ENCODE data around the gene DSCAM. TPM values are rescaled to one million over a fixed set of nuclear protein-coding genes. Genes with fewer than 3 reads are reported as not detected.

DSCAM gene
- total RNA-seq, 1 experiment from 2014 or later: 0.13 TPM

GRCh38 chr21:40056031-40056430, 790.9 kb downstream of the DSCAM start (continued):
- TF ChIP-seq PREB (CRISPR knock-in tag; IDR thresholded peaks at IDR 0.05; ENCODE audit: borderline replicate concordance) (no peak), ZSCAN18 (CRISPR knock-in tag; IDR thresholded peaks at IDR 0.05) (no peak), E2F1 (CRISPR knock-in tag; IDR thresholded peaks at IDR 0.05) (no peak), MLX (CRISPR knock-in tag; IDR thresholded peaks at IDR 0.05) (no peak), NFYB (CRISPR knock-in tag; conservative IDR thresholded peaks at IDR 0.05; ENCODE audit: low read depth) (no peak), IRF2 (CRISPR knock-in tag; IDR thresholded peaks at IDR 0.05; ENCODE audit: borderline replicate concordance, low read depth) (no peak), KAT7 (CRISPR knock-in tag; IDR thresholded peaks at IDR 0.05; ENCODE audit: borderline replicate concordance) (no peak), GTF2I (CRISPR knock-in tag; conservative IDR thresholded peaks at IDR 0.05) (no peak), TEAD4 (CRISPR knock-in tag; IDR thresholded peaks at IDR 0.05) (no peak), NFE2L1 (CRISPR knock-in tag; IDR thresholded peaks at IDR 0.05) (no peak), ESRRA (CRISPR knock-in tag; IDR thresholded peaks at IDR 0.05; ENCODE audit: borderline replicate concordance) (no peak), PRRX2 (CRISPR knock-in tag; IDR thresholded peaks at IDR 0.05) (no peak)

GRCh38 chr21:40054403-40054802, 792.6 kb downstream of the DSCAM start:
- DNase-seq (ENCODE audit: low spot score) (no peak), ATAC-seq (no peak)
- Mint-ChIP-seq H3K9me3 (peaks cover 5% of the 10 kb centered on the region), H3K27ac (no peak overlapping the region), H3K36me3 (no peaks in the 10 kb centered on the region), H3K4me1 (peaks cover 14% of the 10 kb centered on the region), H3K27me3 (ENCODE audit: low read depth) (no peaks in the 10 kb centered on the region; the same call in 1 of the 2 replicates), H3K4me3 (no peak overlapping the region)
- TF ChIP-seq CREM (CRISPR knock-in tag; IDR thresholded peaks at IDR 0.05) (no peak), TEAD1 (CRISPR knock-in tag; IDR thresholded peaks at IDR 0.05) (no peak), CTCF (IDR thresholded peaks at IDR 0.05) (no peak), KAT7 (CRISPR knock-in tag; IDR thresholded peaks at IDR 0.05; ENCODE audit: borderline replicate concordance) (no peak), FOXP1 (CRISPR knock-in tag; IDR thresholded peaks at IDR 0.05; ENCODE audit: borderline replicate concordance) (no peak), ERG (CRISPR knock-in tag; IDR thresholded peaks at IDR 0.05) (no peak), ZNF232 (CRISPR knock-in tag; IDR thresholded peaks at IDR 0.05) (no peak)
- ChIA-PET CTCF (no interaction called here), POLR2A (no interaction called here)
